GM19463 (cell line): ENCODE results near the gene SYT1.

Experiments
- ATAC-seq: cut with Tn5 transposase; IDR thresholded peaks from one replicate; pipeline ENCODE4 v1.9.1; 2021; ENCODE audit warnings: mild to moderate bottlenecking, moderate library complexity; ENCODE audit not compliant: unreplicated experiment

Gene SYT1

GRCh38 chr12:78891646-78892353 lies 27.2 kb downstream of the SYT1 start:
- no peak for ATAC-seq

- ATAC-seq, result no peak
These were observed 33.8 kb downstream of the SYT1 start for GRCh38 chr12:78898416-78898815.

DNA sequence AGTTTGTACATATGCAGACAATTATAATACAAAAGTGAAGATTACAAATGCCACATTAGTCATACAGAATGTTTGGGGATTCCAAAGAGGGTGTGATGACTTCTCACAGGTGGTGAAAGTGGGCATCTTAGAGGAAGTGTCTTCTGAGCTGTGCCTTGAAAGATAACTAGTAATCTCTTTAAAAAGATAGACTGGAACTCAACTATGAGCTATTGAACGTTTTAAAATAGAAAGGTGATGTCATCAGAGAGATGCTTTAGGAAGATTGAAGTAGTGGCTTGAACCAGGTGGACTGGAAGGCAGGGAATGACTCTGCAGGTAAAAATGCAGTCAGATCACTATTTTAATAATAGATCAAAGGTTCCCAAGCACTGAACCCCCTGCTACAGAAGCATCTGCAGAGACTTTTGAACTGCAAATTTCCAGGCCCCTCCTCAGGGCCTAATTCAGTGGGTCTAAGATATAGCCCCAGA lies 50.3 kb downstream of the SYT1 start:
- ATAC-seq, result no peak

DNA sequence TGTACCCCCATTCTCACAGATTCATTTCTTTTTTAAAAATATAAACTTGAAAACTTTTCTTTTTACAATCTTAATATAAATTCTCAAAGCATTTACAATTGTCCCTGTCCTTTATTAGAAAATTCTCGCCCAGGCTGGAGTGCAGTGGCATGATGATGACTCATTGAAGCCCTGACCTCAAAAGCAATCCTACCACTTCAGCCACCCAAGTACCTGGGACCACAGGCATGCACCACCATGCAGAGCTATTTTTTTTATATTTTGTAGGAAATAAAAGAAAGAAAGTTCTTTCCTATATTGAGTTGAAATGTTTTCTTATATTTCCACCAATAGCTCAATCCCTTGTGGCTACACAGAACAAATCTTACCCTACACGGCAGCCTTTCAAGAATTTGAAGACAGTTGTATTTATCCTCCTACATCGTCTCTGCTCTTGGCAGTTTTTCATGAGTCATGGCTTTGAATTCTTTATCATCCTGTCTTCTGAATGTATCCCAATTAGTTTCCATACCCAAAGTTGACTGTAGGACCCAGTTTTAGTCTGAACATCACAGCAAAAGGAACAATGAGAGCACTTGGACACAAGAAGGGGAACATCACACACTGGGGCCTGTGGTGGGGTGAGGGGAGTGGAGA lies 52.4 kb downstream of the SYT1 start:
- no peak for ATAC-seq

DNA sequence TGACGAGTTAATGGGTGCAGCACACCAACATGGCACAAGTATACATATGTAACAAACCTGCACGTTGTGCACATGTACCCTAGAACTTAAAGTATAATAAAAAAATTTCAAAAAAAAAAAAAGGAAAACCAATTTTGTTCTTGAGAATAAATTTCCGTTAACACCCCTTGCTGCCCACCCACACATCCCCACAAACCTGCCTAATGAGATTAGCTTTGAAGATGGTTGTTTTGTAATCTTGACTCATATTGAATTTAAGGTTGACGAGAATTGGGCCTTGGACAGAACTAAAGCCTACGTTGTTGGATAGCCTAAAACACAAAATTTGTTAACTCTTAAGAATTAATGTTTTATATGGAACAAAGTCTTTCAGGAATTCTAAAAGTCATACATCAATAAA lies 52.9 kb downstream of the SYT1 start:
- ATAC-seq, result no peak

DNA sequence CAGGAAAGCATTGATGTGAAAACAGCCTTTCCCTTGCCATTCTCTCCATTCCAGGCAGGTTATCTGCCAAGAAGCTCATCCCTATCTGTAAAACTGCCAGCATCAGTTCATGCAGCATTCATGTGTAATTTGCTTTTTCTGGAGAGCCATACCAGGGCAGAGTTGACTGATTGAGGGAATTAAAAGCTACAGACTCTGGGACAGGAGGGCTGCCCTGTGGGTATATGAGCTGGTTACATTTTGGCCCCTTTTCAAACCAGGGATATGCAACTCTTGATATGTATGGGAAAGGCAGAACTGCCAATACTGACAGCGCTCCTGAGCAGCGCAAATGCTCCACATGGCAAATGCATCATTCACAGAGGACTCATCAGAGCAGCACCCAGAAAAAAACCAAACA lies 53.7 kb downstream of the SYT1 start:
- ATAC-seq, result no peak

GRCh38 chr12:78928200-78929074 lies 63.9 kb downstream of the SYT1 start:
- ATAC-seq, result no peak

DNA sequence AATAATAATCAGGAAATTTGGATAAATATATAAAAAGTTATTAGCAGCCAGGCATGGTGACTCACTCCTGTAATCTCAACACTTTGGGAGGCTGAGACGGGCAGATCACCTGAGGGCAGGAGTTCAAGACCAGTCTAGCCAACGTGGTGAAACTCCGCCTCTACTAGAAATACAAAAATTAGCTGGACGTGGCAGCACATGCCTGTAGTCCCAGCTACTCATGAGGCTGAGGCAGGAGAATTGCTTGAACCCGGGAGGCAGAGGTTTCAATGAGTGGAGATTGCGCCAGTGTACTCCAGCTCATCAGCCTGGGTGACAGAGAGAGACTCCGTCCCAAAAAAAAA lies 64.5 kb downstream of the SYT1 start:
- ATAC-seq, result no peak

DNA sequence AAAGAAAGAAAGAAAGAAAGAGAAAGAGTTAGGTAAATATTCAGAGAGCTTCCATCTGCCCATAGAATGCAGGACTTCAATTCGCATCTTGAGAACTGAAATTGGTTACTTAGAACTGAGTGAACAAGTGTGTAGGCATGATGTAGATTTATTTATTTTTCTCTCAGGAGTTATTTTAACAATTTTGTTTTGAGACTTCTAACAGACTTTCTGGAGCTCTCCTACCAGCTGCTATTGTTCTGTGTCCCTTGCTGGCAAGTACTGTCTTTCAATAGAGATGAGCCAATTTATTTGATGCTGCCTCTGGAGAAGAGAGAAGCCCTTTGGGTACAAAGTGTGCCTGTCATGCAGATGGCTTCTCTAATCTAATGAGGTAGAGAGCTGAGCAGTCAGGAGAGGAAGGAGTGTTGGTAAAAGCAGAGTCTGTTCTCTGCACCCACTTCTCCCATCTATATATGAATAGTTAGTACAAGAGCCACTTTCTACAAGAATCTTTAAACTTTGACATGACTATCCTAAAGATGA lies 67.0 kb downstream of the SYT1 start:
- ATAC-seq, result no peak

DNA sequence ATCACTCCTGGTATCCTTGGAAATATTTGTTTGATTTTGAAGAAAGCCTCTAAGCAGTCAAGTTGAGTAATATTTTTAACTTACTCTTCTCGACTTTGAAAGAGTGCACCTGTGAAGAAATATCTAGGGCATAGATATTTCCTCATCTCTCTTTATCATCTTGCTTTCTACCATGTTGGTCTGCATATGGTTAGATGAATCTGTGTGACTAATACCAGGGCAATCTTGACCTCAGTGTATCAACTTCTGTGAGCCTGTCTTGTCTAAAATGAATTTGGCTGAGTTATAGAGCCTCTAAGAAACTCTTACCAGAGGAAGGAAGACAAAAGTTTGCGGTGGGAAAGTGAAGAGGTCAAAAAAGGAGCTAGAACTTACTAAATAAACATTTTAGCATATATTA lies 68.4 kb downstream of the SYT1 start:
- no peak for ATAC-seq

DNA sequence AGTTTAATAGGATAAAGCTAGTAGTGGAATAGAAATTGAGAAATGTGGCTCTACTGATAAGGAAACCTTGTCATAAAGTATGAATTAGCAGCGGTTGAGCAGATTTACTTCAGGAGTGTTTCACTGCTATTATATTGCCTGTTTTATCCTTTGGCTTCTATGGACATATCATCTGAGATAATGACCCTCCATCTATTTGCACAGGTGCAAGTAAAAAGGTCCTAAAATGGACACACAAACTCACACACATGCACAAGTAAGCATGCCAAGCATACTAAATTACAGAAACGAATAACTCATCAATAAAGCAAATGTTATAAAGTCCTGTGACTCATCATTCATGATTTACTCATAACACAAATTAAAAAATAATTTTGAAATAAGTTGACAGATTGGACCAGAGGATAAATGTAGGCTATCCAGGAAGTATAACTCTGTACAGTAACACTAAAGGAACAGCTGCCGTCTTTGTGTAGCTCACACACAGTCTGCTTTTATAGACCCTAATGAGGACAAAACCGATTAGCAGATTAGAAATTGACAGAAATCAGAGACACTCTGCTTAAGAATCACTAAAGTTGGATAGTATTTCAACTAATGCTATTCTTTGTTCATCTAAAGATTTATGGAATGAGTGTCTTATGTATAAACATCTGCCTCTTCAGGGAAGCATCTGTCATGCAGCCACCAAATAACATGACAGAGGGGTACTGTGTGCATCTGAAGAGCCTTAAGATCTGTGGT lies 73.9 kb downstream of the SYT1 start:
- no peak for ATAC-seq

DNA sequence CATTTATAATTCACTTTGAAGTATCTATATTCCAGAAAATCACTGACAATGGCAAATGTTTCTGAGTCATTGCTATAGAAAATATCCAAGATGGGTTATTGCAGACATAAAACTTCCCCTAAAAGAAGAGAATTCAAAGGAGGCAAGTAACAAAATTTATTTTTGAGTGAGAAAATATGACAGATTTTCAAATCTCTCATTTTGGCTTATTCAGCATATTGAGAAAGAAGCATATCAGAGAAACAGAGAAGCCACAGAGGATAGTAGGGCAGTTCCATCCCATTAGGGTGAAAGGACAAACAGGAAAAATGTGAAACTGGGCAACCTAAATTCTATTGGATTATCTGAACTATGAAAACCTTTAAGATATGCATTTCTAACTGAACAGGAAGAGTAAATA lies 85.0 kb downstream of the SYT1 start:
- no peak for ATAC-seq

- ATAC-seq, result no peak
These were observed 87.4 kb downstream of the SYT1 start for GRCh38 chr12:78951803-78952551.

DNA sequence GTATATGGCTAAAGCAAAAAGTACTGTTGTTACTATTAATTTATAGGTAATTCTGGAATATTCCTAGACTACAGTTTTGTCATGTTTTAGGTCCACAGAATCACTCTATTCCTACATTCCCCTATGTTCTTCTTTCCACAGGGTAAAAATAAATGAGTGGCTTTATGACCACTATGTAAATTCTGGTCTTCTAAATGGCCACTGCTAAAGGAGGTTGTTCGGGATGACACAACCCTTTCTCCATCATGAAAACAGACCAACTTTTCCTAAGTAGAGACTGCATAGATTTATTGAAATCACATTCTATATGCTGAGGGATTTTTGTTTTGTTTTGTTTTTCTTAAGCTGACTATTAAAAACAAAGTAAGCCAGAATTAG lies 88.0 kb downstream of the SYT1 start:
- no peak for ATAC-seq

GRCh38 chr12:78958941-78959340 lies 94.4 kb downstream of the SYT1 start:
- ATAC-seq, result no peak

- ATAC-seq, result no peak
These were observed 95.0 kb downstream of the SYT1 start for GRCh38 chr12:78959556-78959955.

- no peak for ATAC-seq
These were observed 96.6 kb downstream of the SYT1 start for GRCh38 chr12:78961171-78961570.

- peak; percentile 44 for ATAC-seq
These were observed 99.1 kb downstream of the SYT1 start for GRCh38 chr12:78963439-78964227.

DNA sequence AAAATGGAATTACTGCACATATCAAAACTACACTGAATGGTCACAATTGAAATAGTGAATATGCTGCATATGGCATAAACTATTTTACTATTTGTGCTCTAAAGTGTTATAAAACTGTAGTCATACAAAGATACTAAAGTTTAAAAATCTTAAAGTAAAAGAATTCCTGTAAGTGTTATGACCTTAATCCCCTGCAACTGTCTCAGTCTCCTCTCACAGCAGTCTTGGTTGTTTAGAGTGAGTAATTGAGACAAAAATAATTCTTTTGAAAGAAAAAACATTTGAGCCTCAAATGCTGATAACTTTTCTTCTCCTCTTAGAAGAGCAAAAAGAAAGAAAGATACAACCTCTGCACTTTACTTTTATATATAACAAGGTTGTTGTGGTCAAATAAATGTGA lies 99.9 kb downstream of the SYT1 start:
- no peak for ATAC-seq
